HG02970 (cell line): ENCODE measurements around the gene SHC4.
"Not testable (repeated sequence)": the region's sequence is repeated elsewhere in the genome, so short reads cannot be mapped to it uniquely, and the experiment has no call there.

Source experiments
- ATAC-seq: cut with Tn5 transposase; IDR thresholded peaks from one replicate; pipeline ENCODE4 v1.9.1; 2021; ENCODE audit warnings: mild to moderate bottlenecking, moderate library complexity, moderate number of reproducible peaks; ENCODE audit not compliant: unreplicated experiment, low FRiP score

The SHC4 gene

GRCh38 chr15:48802867-48803266 lies 160.9 kb downstream of the SHC4 start:
- no peak for ATAC-seq

GRCh38 chr15:48802257-48802656 lies 161.5 kb downstream of the SHC4 start:
- no peak for ATAC-seq

GRCh38 chr15:48800811-48801455 lies 162.8 kb downstream of the SHC4 start:
- no peak for ATAC-seq

GRCh38 chr15:48800245-48800644 lies 163.5 kb downstream of the SHC4 start:
- ATAC-seq, result no peak

- no peak for ATAC-seq
Measured at GRCh38 chr15:48798319-48798718, 165.4 kb downstream of the SHC4 start.

GRCh38 chr15:48796930-48797329 lies 166.8 kb downstream of the SHC4 start:
- no peak for ATAC-seq

- ATAC-seq, result no peak
Measured at GRCh38 chr15:48796521-48796920, 167.2 kb downstream of the SHC4 start.

GRCh38 chr15:48795901-48796300 lies 167.8 kb downstream of the SHC4 start:
- no peak for ATAC-seq

- ATAC-seq, result peak; percentile 64
Measured at GRCh38 chr15:48794697-48795134, 169.0 kb downstream of the SHC4 start.

- ATAC-seq, result no peak
Measured at GRCh38 chr15:48792408-48792807, 171.3 kb downstream of the SHC4 start.

- ATAC-seq, result not testable (repeated sequence)
Measured at GRCh38 chr15:48790466-48791115, 173.1 kb downstream of the SHC4 start.

GRCh38 chr15:48785712-48786111 lies 178.0 kb downstream of the SHC4 start:
- no peak for ATAC-seq

- ATAC-seq, result no peak
Measured at GRCh38 chr15:48785195-48785594, 178.5 kb downstream of the SHC4 start.

GRCh38 chr15:48784756-48785155 lies 179.0 kb downstream of the SHC4 start:
- ATAC-seq, result no peak

GRCh38 chr15:48782911-48783310 lies 180.8 kb downstream of the SHC4 start:
- no peak for ATAC-seq

GRCh38 chr15:48781481-48782081 lies 182.1 kb downstream of the SHC4 start:
- ATAC-seq, result no peak

GRCh38 chr15:48781017-48781416 lies 182.7 kb downstream of the SHC4 start:
- no peak for ATAC-seq

- ATAC-seq, result no peak
Measured at GRCh38 chr15:48778331-48778730, 185.4 kb downstream of the SHC4 start.

GRCh38 chr15:48777645-48778330 lies 185.9 kb downstream of the SHC4 start:
- no peak for ATAC-seq

- no peak for ATAC-seq
Measured at GRCh38 chr15:48775546-48775945, 188.2 kb downstream of the SHC4 start.

- ATAC-seq, result no peak
Measured at GRCh38 chr15:48774484-48774883, 189.2 kb downstream of the SHC4 start.
